Measurements from ENCODE around the gene CMC2.

GRCh38 chr16:81035975-81036750 is 29.5 kb upstream of the CMC2 start:
- TF ChIP-seq CTCF (IDR thresholded peaks at IDR 0.05; ENCODE audit: insufficient read depth, low read depth, low read length) = no peak
- TF ChIP-seq EZH2 (IDR thresholded peaks at IDR 0.05; ENCODE audit: insufficient read depth, low read length) = no peak
